NCI-H2227 treated with DMSO at 0.1 percent for 48 hours (cell line): ENCODE measurements around the gene NCOR1.
"Not testable (repeated sequence)": the region's sequence is repeated elsewhere in the genome, so short reads cannot be mapped to it uniquely, and the experiment has no call there.

Experiments
- DNase-seq: peaks from one replicate; lab custom pipeline; 2025; lab: John Stamatoyannopoulos, UW

Gene NCOR1

DNA sequence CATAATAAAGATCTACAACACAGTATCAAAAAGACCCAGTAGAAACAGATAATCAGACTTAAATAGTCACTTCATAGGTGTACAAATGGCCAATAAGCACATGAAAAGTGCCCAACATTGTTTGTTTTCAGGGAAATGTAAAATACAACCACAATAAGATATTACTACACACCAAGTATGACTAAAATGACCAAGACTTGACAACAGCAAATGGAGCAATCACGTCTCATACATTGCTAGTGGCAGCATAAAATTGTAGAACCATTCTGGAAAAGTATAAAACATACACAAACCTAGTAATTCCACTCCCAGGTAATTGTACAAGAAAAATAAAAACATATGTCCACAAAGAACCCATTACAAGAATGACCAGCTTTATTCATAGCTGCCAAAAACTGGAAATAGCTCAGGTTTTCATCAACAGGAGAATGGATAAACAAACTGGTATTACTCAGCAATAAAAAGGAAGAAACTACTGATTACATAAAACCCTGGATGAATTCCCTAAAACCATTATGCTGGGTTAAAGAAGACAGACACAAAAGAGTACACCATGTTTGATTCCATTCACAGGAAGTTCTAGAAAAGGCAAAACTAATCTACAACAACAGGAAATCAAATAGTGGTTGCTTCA is 130.2 kb downstream of the NCOR1 start:
- DNase-seq = no peak

DNA sequence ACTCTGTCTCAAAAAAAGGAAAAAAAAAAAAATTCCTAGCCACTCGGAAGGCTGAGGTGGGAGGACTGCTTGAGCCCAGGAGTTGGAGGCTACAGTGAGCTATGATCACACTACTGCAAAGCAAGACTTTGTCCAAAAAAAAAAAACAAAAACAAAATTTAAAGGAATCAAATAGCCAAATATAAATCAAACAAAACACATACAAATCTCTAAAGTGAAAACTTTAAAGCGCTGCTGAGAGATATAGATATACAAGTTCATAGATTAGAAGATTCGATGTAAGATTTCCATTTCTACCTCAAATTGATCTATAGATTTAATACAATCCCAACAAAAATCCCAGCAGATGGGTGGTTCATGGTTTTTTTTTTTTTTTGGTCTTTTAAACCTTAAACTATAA is 132.1 kb downstream of the NCOR1 start:
- no peak for DNase-seq

DNA sequence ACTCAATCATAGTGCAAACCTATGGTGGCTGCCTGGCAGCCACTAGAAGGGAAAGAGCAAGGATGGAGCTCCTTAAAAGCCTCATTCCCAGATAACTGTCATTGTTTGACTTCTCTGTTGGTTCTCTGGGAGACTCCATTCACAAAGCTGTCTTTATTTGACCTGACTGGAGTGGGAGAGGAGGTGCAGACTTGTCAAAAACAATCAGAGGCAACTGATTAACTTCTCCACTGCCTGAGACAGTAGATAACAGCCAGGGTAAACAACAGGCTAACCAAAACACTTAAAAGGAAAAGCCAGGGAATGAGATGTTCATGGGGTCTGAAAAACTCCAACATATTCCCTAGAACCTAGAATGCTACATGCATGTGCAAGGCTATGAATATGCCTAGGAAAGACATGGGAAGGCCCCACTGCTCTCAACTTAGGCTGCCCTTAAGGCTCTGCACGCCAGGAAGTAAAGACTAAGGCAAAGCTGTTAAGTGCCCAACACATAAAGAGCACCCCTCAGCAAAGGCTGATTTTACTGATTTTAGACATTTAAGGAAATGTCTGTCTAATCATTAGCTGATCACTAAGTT is 133.7 kb downstream of the NCOR1 start:
- DNase-seq = no peak

DNA sequence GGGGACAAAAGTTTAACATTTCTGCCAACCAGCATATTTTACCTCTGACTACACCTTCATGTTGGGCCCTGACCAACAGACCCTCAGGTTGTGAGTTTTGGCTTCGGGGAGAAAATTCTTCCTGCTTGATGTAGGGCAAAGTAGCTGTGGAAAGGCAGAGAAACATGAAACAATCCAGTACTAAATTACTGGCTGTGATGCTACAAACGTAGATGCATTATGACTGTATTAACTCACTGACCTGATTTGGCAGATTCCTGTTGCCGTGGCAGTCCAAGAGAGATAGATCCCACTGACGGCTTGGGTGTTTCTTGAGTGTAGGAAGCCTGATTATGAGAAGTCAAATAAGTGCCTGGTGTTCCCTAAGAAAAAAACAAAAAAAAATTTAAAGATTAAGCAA is 135.0 kb downstream of the NCOR1 start:
- DNase-seq = no peak

DNA sequence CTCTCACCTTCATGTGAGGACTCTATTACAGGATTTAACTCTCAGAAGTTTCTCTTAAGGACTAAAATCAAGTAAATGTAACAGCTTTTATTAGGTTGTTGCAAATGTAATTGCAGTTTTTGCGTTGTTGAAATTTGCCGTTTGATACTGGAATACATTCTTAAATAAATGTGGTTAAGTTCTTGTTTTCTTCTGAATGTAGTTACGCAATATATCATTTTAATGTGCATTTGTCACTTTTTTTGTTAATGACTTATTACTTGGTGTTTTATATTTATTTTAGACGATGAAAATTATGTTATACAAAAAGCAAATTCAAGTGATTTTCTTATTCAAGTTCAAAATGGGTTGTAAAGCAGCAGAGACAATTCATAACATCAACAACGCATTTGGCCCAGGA is 139.4 kb downstream of the NCOR1 start:
- no peak for DNase-seq

DNA sequence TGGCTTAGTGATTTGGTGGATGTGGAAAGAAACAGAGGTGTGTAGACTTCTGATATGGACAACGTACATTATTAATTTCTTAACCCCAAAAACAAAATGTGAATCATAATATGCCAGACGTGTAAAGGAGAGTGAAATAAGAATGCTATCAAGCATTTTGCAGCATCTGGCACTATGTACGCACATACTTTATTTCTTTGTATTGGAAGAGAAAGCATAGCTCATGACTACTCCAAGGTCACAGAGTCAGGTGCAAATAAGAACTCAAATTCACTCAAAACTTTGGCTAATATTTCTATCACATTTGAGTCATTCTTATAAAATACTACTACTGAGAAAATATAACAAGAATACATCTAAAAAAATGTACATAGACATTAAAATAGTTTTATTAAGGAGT is 140.9 kb downstream of the NCOR1 start:
- no peak for DNase-seq

DNA sequence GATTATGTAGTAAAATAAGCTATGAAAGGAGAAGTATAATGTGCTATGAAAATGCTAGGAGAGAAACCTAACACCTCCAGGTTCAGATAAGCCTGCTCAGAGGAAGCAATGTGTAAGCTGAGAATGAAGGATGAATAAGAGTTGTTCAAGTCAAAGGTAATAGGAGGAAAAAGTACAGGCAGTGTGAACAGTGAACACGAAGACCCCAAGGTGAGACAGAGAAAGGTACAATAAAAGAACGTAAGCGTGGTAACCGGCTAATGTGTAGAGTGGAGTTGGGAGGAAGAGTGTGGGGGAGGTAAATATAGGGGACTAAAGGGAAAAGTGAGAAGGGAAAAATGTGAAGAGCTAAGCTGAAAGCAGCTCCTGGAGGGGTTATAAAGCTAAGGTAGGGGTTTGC is 141.5 kb downstream of the NCOR1 start:
- DNase-seq = no peak

DNA sequence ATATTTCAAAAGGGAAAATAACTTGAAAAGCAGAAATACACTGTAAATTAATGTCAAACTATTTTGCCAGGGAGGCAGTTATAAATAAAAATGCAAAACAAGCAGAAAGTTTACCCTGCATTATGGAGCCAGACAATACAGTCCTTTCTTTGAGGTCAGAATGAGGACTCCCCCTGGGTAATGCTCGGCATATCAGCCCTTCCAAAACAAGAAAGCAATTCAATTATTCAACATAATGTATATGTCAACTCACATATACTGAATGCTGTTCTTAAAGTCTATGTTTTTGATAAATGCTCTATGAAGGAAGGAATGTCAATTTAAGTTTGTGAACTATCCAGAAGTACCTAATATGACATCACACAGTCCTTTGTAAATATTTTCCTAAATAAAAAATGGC is 143.3 kb downstream of the NCOR1 start:
- no peak for DNase-seq

DNA sequence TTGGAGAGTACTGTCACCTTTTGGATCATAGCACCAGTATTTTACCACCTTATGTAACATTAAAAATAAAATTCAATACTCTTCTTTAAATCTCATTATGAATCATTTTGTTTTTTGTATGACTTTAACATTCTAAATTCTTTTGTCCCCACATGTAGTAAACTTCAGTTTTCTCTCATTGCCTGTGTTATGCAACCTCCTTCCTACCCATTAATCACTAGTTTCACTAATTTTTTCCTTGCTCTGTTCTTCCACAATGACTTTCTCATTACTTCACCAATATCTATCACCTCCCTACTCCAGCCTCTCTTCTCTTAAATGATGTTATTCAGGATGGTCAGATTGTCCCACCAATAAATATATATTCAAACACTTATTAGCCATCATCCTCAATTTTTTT is 147.0 kb downstream of the NCOR1 start:
- no peak for DNase-seq

DNA sequence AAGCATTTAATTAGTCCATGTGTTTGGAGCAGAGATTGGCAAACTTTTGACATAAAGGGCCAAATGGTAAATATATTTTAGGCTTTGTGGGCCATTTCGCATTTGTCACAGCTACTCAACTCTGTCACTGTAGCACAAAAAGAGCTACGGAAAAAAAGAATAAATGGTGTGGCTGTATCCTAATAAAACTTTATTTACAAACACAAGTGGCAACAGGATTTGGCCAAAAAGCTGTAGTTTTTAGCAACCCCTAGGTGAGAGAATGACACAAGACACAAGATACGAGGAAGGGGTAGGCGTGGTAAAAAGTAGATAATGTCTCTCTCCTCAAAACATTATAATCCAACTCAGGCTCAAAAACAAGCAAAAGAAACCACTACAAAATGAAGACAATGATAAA is 149.2 kb downstream of the NCOR1 start:
- DNase-seq = no peak

DNA sequence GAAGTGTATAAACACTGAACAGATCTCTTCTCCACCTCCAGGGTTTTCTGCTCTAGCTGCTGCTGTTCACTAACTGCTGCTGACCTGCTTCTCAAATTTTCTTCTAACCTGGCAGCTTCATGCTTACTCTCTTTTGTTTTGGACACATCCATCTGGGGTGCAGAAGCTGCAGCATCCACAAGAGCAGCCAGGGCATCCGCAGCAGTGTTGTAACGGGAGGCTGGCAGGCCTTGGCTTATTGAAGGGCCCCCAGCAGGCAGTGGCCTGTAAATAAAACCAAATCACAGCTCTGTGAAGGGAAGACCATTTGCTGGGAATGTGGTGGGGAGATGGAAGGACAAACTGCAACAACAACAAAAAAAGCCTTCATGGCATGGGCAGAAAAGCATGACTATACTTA is 153.7 kb downstream of the NCOR1 start:
- DNase-seq = no peak

DNA sequence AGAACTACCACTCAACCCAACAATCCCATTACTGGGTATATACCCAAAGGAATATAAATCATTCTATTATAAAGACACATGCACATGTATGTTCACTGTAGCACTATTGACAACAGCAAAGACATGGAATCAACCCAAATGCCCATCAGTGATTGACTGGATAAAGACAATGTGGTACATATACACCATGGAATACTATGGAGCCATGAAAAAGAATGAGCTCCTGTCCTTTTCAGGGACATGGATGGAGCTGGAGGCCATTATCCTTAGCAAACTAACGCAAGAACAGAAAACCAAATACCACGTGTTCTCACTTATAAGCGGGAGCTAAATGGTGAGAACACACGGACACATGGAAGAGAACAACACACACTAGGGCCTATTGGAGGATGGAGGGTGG is 160.2 kb downstream of the NCOR1 start:
- DNase-seq = not testable (repeated sequence)

DNA sequence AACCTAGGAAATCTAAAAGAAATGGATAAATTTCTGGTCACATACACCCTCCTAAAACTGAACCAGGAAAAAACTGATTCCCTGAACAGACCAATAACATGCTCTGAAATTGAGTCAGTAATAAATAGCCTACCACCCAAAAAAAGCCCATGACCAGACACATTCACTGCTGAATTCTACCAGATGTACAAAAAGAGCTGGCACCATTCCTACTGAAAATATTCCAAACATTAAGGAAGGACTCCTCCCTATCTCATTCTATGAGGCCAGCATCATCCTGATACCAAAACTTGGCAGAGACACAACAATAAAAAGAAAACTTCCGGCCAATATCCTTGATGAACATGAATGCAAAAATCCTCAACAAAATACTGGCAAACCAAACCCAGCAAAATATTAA is 162.8 kb downstream of the NCOR1 start:
- DNase-seq = no peak

DNA sequence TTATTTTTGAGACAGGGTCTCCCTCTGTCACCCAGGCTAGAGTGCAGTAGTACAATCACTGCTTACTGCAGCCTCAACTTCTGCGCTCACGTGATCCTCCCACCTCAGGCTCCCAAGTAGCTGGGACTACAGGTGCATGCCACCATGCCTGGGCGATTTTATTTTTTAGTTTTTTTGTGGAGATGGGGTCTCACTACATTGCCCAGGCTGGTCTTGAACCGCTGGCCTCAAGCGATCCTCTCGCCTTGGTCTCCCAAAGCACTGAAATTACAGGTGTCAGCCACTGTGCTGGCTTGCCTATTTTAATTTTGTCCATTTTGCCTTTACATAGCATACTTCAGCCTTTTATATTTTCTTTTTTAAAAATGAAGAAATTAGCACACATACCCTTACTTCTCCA is 164.5 kb downstream of the NCOR1 start:
- no peak for DNase-seq

DNA sequence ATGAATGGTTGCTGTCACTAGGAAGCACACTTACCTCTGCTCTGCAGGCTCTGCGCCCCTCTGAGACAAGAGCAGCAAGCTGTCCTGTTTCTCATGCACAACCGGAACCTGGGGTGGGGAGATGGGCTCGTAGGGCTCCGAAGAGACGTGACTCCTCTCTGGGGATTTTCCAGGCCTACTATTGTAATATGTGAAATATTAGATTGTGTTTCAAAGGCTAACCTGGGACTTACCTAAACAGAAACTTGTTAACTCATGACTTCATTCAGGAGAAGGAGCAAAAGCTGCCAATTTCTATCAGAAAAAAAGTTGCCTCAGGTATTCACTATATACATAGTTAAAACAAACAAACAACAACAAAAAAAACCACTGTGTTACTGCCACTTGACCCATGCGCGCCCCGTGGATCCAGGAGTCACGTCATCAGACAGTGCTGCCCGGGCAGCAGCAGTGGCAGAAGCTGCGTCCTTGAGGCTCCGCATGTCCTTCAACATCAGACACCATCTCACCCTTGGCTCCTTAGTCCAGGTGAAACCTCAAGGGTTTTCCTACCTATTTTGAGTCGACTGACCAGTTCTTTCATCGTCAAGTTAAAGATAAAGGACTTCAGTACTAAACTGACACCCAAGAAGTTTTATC is 166.4 kb downstream of the NCOR1 start:
- no peak for DNase-seq

DNA sequence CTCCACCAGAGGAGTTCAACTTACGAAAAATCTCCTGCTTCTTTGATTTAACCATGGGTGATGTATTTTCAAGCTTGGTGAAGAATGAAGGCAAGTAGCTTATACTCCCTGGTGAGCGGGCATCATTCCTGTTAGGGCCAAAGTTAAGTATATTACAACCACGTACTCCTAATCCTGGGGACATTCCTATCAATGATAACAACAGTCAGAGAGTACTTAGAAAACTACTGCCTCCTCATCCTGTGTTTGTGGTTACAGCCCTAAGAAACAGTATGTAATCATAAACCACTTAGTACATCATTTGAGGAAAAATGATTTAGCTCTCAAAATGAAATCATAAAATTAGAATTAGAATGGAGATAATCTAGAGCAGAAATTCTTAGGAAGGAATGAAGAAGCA is 168.4 kb downstream of the NCOR1 start:
- DNase-seq = no peak

DNA sequence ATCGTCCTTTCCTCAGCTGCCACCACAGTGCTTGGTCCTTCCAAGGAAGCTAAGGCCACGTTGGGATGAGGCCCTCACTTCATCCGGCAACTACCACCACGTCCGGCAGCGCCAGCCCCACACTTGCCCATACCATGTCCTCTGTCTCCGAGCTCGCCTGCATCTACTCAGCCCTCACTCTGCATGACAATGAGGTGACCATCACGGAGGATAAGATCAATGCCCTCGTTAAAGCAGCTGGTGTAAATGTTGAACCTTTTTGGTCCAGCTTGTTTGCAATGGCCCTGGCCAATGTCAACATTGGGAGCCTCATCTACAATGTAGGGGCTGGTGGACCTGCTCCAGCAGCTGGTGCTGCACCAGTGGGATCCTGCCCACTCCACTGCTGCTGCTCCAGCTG is 170.8 kb downstream of the NCOR1 start:
- no peak for DNase-seq

DNA sequence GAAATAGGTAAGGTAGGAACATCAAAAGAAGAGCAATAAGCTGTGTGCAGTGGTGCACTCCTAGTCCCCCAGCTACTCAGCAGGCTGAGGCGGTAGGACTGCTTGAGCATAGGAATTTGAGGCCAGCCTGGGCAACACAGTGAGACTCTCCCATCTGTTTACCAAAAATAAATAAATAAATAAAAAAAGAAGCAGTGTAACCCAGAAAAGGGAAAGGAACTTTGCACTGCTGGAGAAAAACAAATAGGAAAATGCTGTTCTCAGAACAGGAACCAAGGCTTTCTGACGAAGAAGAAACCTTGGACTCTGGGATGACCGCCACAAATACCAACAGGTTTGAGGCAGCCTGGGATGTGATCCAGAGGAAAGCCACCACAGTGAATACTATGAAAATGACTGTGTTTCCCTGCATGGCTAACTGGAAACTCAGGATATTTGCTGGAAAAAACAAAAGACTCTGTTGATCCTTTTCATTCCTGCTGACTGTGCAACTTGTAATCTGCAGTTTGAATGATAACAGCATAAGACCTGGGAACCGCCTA is 174.6 kb downstream of the NCOR1 start:
- no peak for DNase-seq

DNA sequence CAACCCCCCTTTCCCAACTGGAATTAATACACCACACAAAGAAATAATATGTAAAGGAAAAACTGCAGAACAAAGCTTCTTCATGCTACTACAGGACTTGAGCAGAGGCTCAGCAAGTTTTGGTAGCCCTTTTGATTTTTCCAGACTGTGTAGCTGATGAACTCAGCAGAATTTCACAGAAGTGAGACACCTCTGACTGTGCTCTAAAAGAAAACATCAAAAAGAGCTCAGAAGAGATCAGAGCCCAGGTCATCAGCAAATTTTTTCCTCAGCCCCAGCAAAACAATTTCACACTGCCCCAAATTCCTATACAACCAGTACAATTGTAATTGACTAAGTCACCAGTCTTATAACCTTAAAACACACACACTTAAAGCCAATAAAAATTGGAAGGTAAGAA is 177.7 kb downstream of the NCOR1 start:
- no peak for DNase-seq

DNA sequence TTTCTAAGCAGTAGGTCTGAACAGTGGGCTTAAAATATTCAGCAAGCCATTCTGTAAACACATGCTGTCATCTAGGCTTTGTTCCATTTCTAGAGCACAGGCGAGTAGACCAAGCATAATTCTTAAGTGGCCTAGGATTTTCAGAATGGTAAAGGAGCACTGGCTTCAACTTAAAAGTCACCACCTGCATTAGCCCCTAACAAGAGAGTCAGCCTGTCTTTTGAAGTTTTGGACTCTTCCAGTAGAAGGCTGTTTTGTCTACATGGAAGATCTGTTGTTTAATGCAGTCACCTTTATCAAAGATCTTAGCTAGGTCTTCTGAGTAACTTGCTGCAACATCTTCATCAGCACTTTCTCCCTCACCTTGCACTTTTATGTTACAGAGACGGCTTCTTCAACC is 179.1 kb downstream of the NCOR1 start:
- no peak for DNase-seq

DNA sequence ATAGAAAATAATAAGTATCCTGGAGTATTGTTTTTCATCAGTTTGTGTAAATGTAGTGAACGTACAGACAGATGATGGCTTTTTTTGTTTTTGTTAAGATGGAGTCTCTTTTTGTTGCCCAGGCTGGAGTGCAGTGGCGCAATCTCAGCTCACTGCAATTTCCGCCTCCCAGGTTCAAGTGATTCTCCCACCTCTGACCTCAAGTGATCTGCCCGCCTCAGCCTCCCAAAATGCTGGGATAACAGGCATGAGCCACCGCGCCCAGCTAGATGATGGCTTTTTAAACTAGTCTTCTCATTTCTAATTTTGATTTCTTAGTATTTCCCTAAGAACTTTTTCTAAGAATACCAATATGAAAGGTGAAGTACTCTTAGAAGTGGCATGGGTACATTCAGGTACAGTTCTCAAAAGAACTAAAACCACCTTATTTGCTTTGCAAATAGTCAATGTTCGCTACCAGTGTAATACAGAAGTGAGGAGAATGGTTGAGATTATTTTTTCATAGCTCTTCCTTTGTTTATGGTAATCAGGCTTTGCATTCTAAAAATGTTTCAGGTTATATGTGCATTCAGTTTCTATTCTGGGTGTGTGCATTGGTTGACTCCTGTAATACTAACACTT is 181.5 kb downstream of the NCOR1 start:
- no peak for DNase-seq

DNA sequence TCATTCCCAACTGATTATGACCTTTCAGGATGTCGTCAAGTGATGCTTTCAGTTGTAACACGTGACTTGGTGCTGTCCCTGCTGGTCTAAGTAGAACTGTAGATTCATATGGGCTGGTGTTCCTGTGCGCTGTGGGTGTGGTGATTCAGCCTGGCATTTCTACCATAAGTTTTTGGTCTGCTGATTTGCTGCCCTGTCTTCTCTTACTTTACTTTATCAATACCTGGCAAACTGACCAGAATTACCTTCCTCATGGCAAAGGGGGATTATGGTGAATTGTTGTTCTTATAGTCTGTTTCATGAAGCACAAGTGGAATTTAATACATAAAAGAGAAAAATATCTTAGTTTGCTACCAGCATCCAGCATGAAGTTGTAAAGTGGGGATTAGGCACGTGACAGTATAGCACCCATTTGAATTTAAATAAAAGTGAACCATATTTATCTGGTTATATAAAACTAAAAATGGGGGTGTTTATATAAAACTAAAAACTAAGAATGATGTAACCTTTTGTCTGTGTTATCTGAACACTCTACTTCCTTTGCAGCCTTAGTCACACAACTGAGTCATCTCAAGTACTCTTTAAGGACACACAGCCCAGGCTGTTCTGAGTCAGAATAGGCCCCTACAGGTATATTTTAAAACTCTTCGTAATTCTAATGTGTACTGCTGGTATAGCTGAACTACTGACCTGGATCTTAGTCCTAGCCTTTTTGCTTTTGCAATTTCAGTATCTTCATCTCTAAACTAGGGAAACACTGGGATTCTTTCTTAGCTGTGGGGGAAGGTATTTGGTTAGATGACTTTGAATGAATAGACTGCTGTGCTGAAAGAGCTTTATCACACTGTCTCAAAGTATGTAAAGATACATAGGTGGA is 187.4 kb downstream of the NCOR1 start:
- no peak for DNase-seq
